Measurements from ENCODE around the gene NXN. TPM values are rescaled to one million over a fixed set of nuclear protein-coding genes. Genes with fewer than 3 reads are reported as not detected.
"Not testable (repeated sequence)": the region's sequence is repeated elsewhere in the genome, so short reads cannot be mapped to it uniquely, and the experiment has no call there.

NXN gene
- total RNA-seq, 1 donor from 2014 or later, result 16.7 TPM

- DNase-seq, result no peak
Measured at GRCh38 chr17:1006054-1006453, 26.5 kb upstream of the NXN start.

GRCh38 chr17:1005361-1005946, 25.9 kb upstream of the NXN start:
- DNase-seq, result peak; percentile 72

GRCh38 chr17:1004769-1005295, 25.3 kb upstream of the NXN start:
- no peak for DNase-seq

- no peak for DNase-seq
Measured at GRCh38 chr17:1003972-1004768, 24.6 kb upstream of the NXN start.

GRCh38 chr17:1003633-1003971, 24.0 kb upstream of the NXN start:
- DNase-seq, result no peak

- DNase-seq, result no peak
Measured at GRCh38 chr17:1002771-1003555, 23.4 kb upstream of the NXN start.

- no peak for DNase-seq
Measured at GRCh38 chr17:1002412-1002753, 22.8 kb upstream of the NXN start.

GRCh38 chr17:1001640-1002411, 22.2 kb upstream of the NXN start:
- DNase-seq, result no peak

GRCh38 chr17:1000597-1001461, 21.3 kb upstream of the NXN start:
- no peak for DNase-seq

- no peak for DNase-seq
Measured at GRCh38 chr17:998111-998510, 18.5 kb upstream of the NXN start.

- DNase-seq, result peak; percentile 90
Measured at GRCh38 chr17:996554-997344, 17.2 kb upstream of the NXN start, which contains the start of gene TIMM22. Gene TIMM22 (plus strand): TSS chr17:997129. CDS start chr17:997143, 14 bp downstream.

- DNase-seq, result not testable (repeated sequence)
Measured at GRCh38 chr17:995324-995723, 15.7 kb upstream of the NXN start.

- no peak for DNase-seq
Measured at GRCh38 chr17:992933-993332, 13.4 kb upstream of the NXN start.

GRCh38 chr17:988561-988960, 9.0 kb upstream of the NXN start:
- no peak for DNase-seq

GRCh38 chr17:987931-988330, 8.4 kb upstream of the NXN start:
- no peak for DNase-seq

- no peak for DNase-seq
Measured at GRCh38 chr17:986322-986929, 6.8 kb upstream of the NXN start.

- no peak for DNase-seq
Measured at GRCh38 chr17:983921-984320, 4.3 kb upstream of the NXN start.

- no peak for DNase-seq
Measured at GRCh38 chr17:981292-981658, 1.7 kb upstream of the NXN start.

- DNase-seq, result peak; percentile 54
Measured at GRCh38 chr17:980406-981291, 1.1 kb upstream of the NXN start.
